SK-N-SH (cell line): ENCODE measurements around the gene CACNA1G. TPM values are rescaled to one million over a fixed set of nuclear protein-coding genes. Genes with fewer than 3 reads are reported as not detected.

Source experiments
- CTCF ChIA-PET: fragments of 300-600, 350-600 bp; formaldehyde crosslinking; extraction: SDS; loops from one replicate; lab custom pipeline; 2021; lab: Yijun Ruan, JAX
- POLR2A ChIA-PET: fragments of 350-600 bp; sonication (Branson Sonifier 250); formaldehyde crosslinking; extraction: SDS; loops from one replicate; lab custom pipeline; 2020; ENCODE audit warnings: antibody characterized with exemption, inconsistent platforms; lab: Yijun Ruan, JAX
- DNase-seq: peaks from one replicate; pipeline ENCODE4 v3.0.0; 2012
- H2AFZ ChIP-seq: fragments of 200-600 bp; sonication (generic); 2 replicates; pipeline ENCODE4 v1.8.1; 2016; ENCODE audit warnings: antibody characterized with exemption, mild to moderate bottlenecking, low read depth
- H3F3A ChIP-seq: fragments of 200-600 bp; sonication (generic); replicated peaks from 2 replicates; pipeline ENCODE3; 2016; ENCODE audit warnings: antibody characterized with exemption, mild to moderate bottlenecking; ENCODE audit not compliant: insufficient read depth
- H3K27ac ChIP-seq, 2 experiments: fragments of 200-500 bp in 1 of 2; fragments of 200-600 bp in 1 of 2; sonication (Bioruptor generic) in 1 of 2; sonication (generic), shearing (Covaris generic) in 1 of 2; 2 replicates each; pipeline versions ENCODE4 v1.5.1 to v1.6.1; 2014 to 2016; ENCODE audit warnings: low read depth in 2 of 2, inconsistent platforms in 1 of 2, low read length in 1 of 2, mild to moderate bottlenecking in 1 of 2, mixed read lengths in 1 of 2
- H3K27me3 ChIP-seq: fragments of 200-600 bp; sonication (generic), shearing (Covaris generic); 2 replicates; pipeline ENCODE4 v1.6.1; 2016; ENCODE audit warnings: mixed run types; ENCODE audit not compliant: insufficient read depth
- H3K36me3 ChIP-seq, 2 experiments: fragments of 200-500 bp in 1 of 2; fragments of 200-600 bp in 1 of 2; sonication (Bioruptor generic) in 1 of 2; sonication (generic) in 1 of 2; replicated peaks in 1 of 2; 2 replicates each; pipeline versions ENCODE3 to v1.5.1; 2014 to 2016; ENCODE audit warnings: low read length in 1 of 2, mild to moderate bottlenecking in 1 of 2; ENCODE audit not compliant: insufficient read depth in 2 of 2, control insufficient read depth in 1 of 2
- H3K4me1 ChIP-seq, 2 experiments: fragments of 200-500 bp in 1 of 2; fragments of 200-600 bp in 1 of 2; sonication (Bioruptor generic) in 1 of 2; sonication (generic), shearing (Covaris generic) in 1 of 2; 2 replicates each; pipeline versions ENCODE4 v1.5.1 to v1.6.1; 2014 to 2016; ENCODE audit warnings: low read depth in 1 of 2, low read length in 1 of 2, mixed run types in 1 of 2; ENCODE audit not compliant: insufficient read depth in 2 of 2, control insufficient read depth in 1 of 2
- H3K4me2 ChIP-seq: fragments of 200-600 bp; sonication (generic), shearing (Covaris generic); 2 replicates; pipeline ENCODE4 v1.6.1; 2017; ENCODE audit warnings: mixed run types
- H3K4me3 ChIP-seq, 2 experiments: fragments of 200-500 bp in 1 of 2; fragments of 200-600 bp in 1 of 2; sonication (Bioruptor generic) in 1 of 2; sonication (generic), shearing (Covaris generic) in 1 of 2; 2 replicates each; pipeline versions ENCODE4 v1.5.1 to v1.8.1; 2014 to 2016; ENCODE audit warnings: low read depth in 2 of 2, inconsistent platforms in 1 of 2, low read length in 1 of 2, mild to moderate bottlenecking in 1 of 2, mixed read lengths in 1 of 2, moderate library complexity in 1 of 2
- H3K79me2 ChIP-seq: fragments of 200-600 bp; sonication (generic); 2 replicates; pipeline ENCODE4 v1.8.1; 2017; ENCODE audit warnings: mild to moderate bottlenecking; ENCODE audit not compliant: insufficient read depth
- H3K9ac ChIP-seq: fragments of 200-600 bp; sonication (generic); 2 replicates; pipeline ENCODE4 v1.6.1; 2017; ENCODE audit warnings: mixed run types
- H3K9me2 ChIP-seq: fragments of 200-600 bp; sonication (generic); 2 replicates; pipeline ENCODE4 v1.6.1; 2017; ENCODE audit warnings: mixed run types
- H3K9me3 ChIP-seq: fragments of 200-600 bp; sonication (generic); 2 replicates; pipeline ENCODE4 v1.6.1; 2017; ENCODE audit warnings: mixed run types, mild to moderate bottlenecking, moderate library complexity
- H4K20me1 ChIP-seq: fragments of 200-600 bp; sonication (generic); 2 replicates; pipeline ENCODE4 v1.6.1; 2017; ENCODE audit warnings: mild to moderate bottlenecking, mixed run types; ENCODE audit not compliant: insufficient read depth
- ELF1 ChIP-seq: IDR thresholded peaks from 2 replicates; pipeline ENCODE4 v1.4.0; 2012
- EZH2phosphoT487 ChIP-seq: fragments of 200-600 bp; sonication (generic); IDR thresholded peaks from 2 replicates; pipeline ENCODE4 v1.6.1; 2017; ENCODE audit warnings: low read depth, mixed run types, mild to moderate bottlenecking, antibody characterized with exemption, moderate library complexity, borderline replicate concordance
- IRF3 ChIP-seq: fragments of 150-350 bp; IDR thresholded peaks from 2 replicates; pipeline ENCODE4 v1.6.1; 2016; ENCODE audit warnings: mild to moderate bottlenecking, low read depth, low read length
- MEF2A ChIP-seq: IDR thresholded peaks from 2 replicates; pipeline ENCODE4 v1.4.0; 2012; ENCODE audit warnings: low read depth, borderline replicate concordance
- REST ChIP-seq: IDR thresholded peaks from 2 replicates; pipeline ENCODE4 v1.6.1; 2012; ENCODE audit warnings: mild to moderate bottlenecking, low read depth, low read length, moderate library complexity
- TCF12 ChIP-seq: IDR thresholded peaks from 2 replicates; pipeline ENCODE4 v1.4.0; 2012
- TEAD4 ChIP-seq: IDR thresholded peaks from 2 replicates; pipeline ENCODE4 v1.4.0; 2012; ENCODE audit warnings: mild to moderate bottlenecking, borderline replicate concordance; ENCODE audit not compliant: insufficient read depth
- WGBS: methylation state at CpG from one replicate; pipeline ENCODE4 v1.1.6; 2017; ENCODE audit warnings: low lambda C conversion rate; 5-methylcytosine and 5-hydroxymethylcytosine counted together
- polyA plus RNA-seq, 3 experiments: library from polyadenylated mRNA; depleted of rRNA; stranded (reverse); fragments of >200 nt; gene quantifications; 2 replicates each; pipeline ENCODE4 v1.2.3, GENCODE V29; 2012

CACNA1G gene
- polyA plus RNA-seq, 1 of the 3 experiments (the other 2 are of a cell fraction), result 0.21 TPM

- POLR2A ChIA-PET, result no interaction called here
- no peak for DNase-seq
- no peaks in the 10 kb centered on the region for H3K9me2 ChIP-seq
- H3F3A ChIP-seq, result no peaks in the 10 kb centered on the region
- no peak overlapping the region for H3K4me2 ChIP-seq
- H3K36me3 ChIP-seq, result no peaks in the 10 kb centered on the region
- no peak for TF ChIP-seq MEF2A
- CTCF ChIA-PET, result interaction anchor here (1.3 to 3.1 kb wide), 5 partner anchors 11 to 100 kb away, joined by 4 to 15 read pairs (median 7); no protein-coding TSS in a partner anchor
- peaks cover 0 to 16% of the 10 kb centered on the region in 2 experiments; a peak in 1 of 4 replicates for H3K4me1 ChIP-seq
- peaks cover 25% of the 10 kb centered on the region; the same call in 1 of the 2 replicates for H3K27me3 ChIP-seq
- H2AFZ ChIP-seq, result no peak overlapping the region
- H3K9ac ChIP-seq, result no peak overlapping the region
- no peak overlapping the region for H3K27ac ChIP-seq
- no peaks in the 10 kb centered on the region for H4K20me1 ChIP-seq
- no peak overlapping the region for H3K4me3 ChIP-seq
- H3K9me3 ChIP-seq, result no peaks in the 10 kb centered on the region
- H3K79me2 ChIP-seq, result no peaks in the 10 kb centered on the region
- 46% methylated on average over 3 of the region's 4 CpGs for WGBS
Observed at GRCh38 chr17:50527949-50528474, 32.5 kb upstream of the CACNA1G start.

- Histone ChIP-seq H3K27me3 (peaks cover 28% of the 10 kb centered on the region; the same call in 1 of the 2 replicates), H3K4me2 (no peak overlapping the region), H2AFZ (no peak overlapping the region), H3K36me3 (no peaks in the 10 kb centered on the region), H4K20me1 (no peaks in the 10 kb centered on the region), H3K79me2 (no peaks in the 10 kb centered on the region), H3F3A (no peaks in the 10 kb centered on the region), H3K4me3 (no peak overlapping the region), H3K27ac (no peak overlapping the region), H3K9ac (no peak overlapping the region), H3K9me2 (no peaks in the 10 kb centered on the region), H3K4me1 (peaks cover 7 to 30% of the 10 kb centered on the region in 2 experiments; a peak in 3 of 4 replicates), H3K9me3 (no peaks in the 10 kb centered on the region)
- ChIA-PET CTCF (interaction anchor here (1.4 to 5.5 kb wide), 4 partner anchors 28 to 165 kb away, joined by 4 to 27 read pairs (median 10); partner anchors contain the start of gene RSAD1), POLR2A (no interaction called here)
- DNase-seq, result no peak
- WGBS, result 88% methylated on average over 7 of the region's 7 CpGs
- TF ChIP-seq EZH2phosphoT487, result no peak
- TF ChIP-seq IRF3, result no peak
- no peak for TF ChIP-seq TCF12
- no peak for TF ChIP-seq REST
- no peak for TF ChIP-seq TEAD4
- no peak for TF ChIP-seq ELF1
Observed at GRCh38 chr17:50529849-50530248, 30.7 kb upstream of the CACNA1G start.
